ENCODE measurements around the gene CFAP141.

GRCh38 chr1:154240294-154240833 is 34.2 kb upstream of the CFAP141 start:
- no peak for TF ChIP-seq ZNF76 (tag by site-specific recombination; IDR thresholded peaks at IDR 0.05; ENCODE audit: borderline replicate concordance, low read depth)
- TF ChIP-seq ZNF133 (tag by site-specific recombination; IDR thresholded peaks at IDR 0.05), result no peak
- TF ChIP-seq ZNF2 (tag by site-specific recombination; IDR thresholded peaks at IDR 0.05), result no peak
- TF ChIP-seq CTCF (tag by site-specific recombination; IDR thresholded peaks at IDR 0.05), result no peak
- no peak for TF ChIP-seq ZNF350 (tag by site-specific recombination; IDR thresholded peaks at IDR 0.05)
